Measurements from ENCODE around the gene ANP32E.
A peak's percentile ranks its signal among the peaks of the same experiment; 100 is the strongest.

Gene ANP32E

GRCh38 chr1:150185481-150185880 is 50.4 kb downstream of the ANP32E start:
- Histone ChIP-seq H3K14ac (ENCODE audit: low read length in 2 of 2) (no peak overlapping the region), H3K23ac (ENCODE audit: low read length in 2 of 2) (no peak overlapping the region), H3K18ac (ENCODE audit: low read depth in 1 of 2, low read length in 2 of 2) (no peak overlapping the region), H2AFZ (ENCODE audit: low read depth, low read length) (no peak overlapping the region), H2BK12ac (ENCODE audit: low read length in 2 of 2) (no peak overlapping the region), H2AK5ac (ENCODE audit: low read length, severe bottlenecking) (no peak overlapping the region), H3K4me1 (ENCODE audit: control insufficient read depth, insufficient read depth, low read depth, low read length) (peaks cover 1% of the 10 kb centered on the region), H3K79me1 (replicated peaks; ENCODE audit: low read length, poor library complexity, severe bottlenecking) (no peaks in the 10 kb centered on the region), H3K4me2 (ENCODE audit: low read length, poor library complexity, severe bottlenecking) (no peak overlapping the region), H3K4ac (ENCODE audit: low read depth in 1 of 2, low read length in 2 of 2) (no peak overlapping the region), H3K27me3 (ENCODE audit: control insufficient read depth in 1 of 2, insufficient read depth in 1 of 2, low read length in 2 of 2) (no peaks in the 10 kb centered on the region), H2BK15ac (ENCODE audit: low read depth, poor library complexity, severe bottlenecking) (no peak overlapping the region), H4K8ac (ENCODE audit: low read length) (no peak overlapping the region), H2BK120ac (ENCODE audit: low read depth, low read length) (peak overlapping the region; percentile 19), H2BK5ac (ENCODE audit: low read depth, low read length, poor library complexity, severe bottlenecking) (no peak overlapping the region), H3K9me3 (ENCODE audit: control insufficient read depth, low read length) (no peaks in the 10 kb centered on the region), H4K91ac (ENCODE audit: low read length) (no peak overlapping the region), H3K9ac (ENCODE audit: low read length) (no peak overlapping the region), H3K27ac (ENCODE audit: low read length, poor library complexity, severe bottlenecking) (no peak overlapping the region), H3K36me3 (ENCODE audit: control insufficient read depth in 1 of 2, insufficient read depth in 2 of 2, low read depth in 1 of 2, low read length in 2 of 2) (no peaks in the 10 kb centered on the region), H3K4me3 (ENCODE audit: insufficient read depth in 1 of 2, low read depth in 1 of 2, low read length in 2 of 2) (no peak overlapping the region)
- 98% methylated on average over 5 of the region's 7 CpGs for WGBS
- no peak for DNase-seq

GRCh38 chr1:150183061-150183460 is 52.9 kb downstream of the ANP32E start:
- Histone ChIP-seq H3K9me3 (ENCODE audit: control insufficient read depth, low read length) (no peaks in the 10 kb centered on the region), H3K79me1 (replicated peaks; ENCODE audit: low read length, poor library complexity, severe bottlenecking) (no peaks in the 10 kb centered on the region), H2BK12ac (ENCODE audit: low read length in 2 of 2) (no peak overlapping the region), H4K91ac (ENCODE audit: low read length) (no peak overlapping the region), H3K9ac (ENCODE audit: low read length) (no peak overlapping the region), H3K14ac (ENCODE audit: low read length in 2 of 2) (no peak overlapping the region), H3K4me3 (ENCODE audit: insufficient read depth in 1 of 2, low read depth in 1 of 2, low read length in 2 of 2) (no peak overlapping the region), H2BK15ac (ENCODE audit: low read depth, poor library complexity, severe bottlenecking) (no peak overlapping the region), H2AFZ (ENCODE audit: low read depth, low read length) (no peak overlapping the region), H4K8ac (ENCODE audit: low read length) (no peak overlapping the region), H2BK5ac (ENCODE audit: low read depth, low read length, poor library complexity, severe bottlenecking) (no peak overlapping the region), H3K4me1 (ENCODE audit: control insufficient read depth, insufficient read depth, low read depth, low read length) (peaks cover 1% of the 10 kb centered on the region), H2BK120ac (ENCODE audit: low read depth, low read length) (no peak overlapping the region), H3K23ac (ENCODE audit: low read length in 2 of 2) (no peak overlapping the region), H3K4me2 (ENCODE audit: low read length, poor library complexity, severe bottlenecking) (no peak overlapping the region), H3K18ac (ENCODE audit: low read depth in 1 of 2, low read length in 2 of 2) (no peak overlapping the region), H3K27me3 (ENCODE audit: control insufficient read depth in 1 of 2, insufficient read depth in 1 of 2, low read length in 2 of 2) (no peaks in the 10 kb centered on the region), H3K36me3 (ENCODE audit: control insufficient read depth in 1 of 2, insufficient read depth in 2 of 2, low read depth in 1 of 2, low read length in 2 of 2) (no peaks in the 10 kb centered on the region), H3K4ac (ENCODE audit: low read depth in 1 of 2, low read length in 2 of 2) (no peak overlapping the region), H3K27ac (ENCODE audit: low read length, poor library complexity, severe bottlenecking) (no peak overlapping the region), H2AK5ac (ENCODE audit: low read length, severe bottlenecking) (no peak overlapping the region)
- 94% methylated on average over 2 of the region's 3 CpGs for WGBS
- no peak for DNase-seq

GRCh38 chr1:150182247-150182646 is 53.7 kb downstream of the ANP32E start:
- no peak overlapping the region for H2AFZ ChIP-seq (ENCODE audit: low read depth, low read length)
- H2BK12ac ChIP-seq (ENCODE audit: low read length in 2 of 2): no peak overlapping the region
- H2BK120ac ChIP-seq (ENCODE audit: low read depth, low read length): no peak overlapping the region
- H3K9me3 ChIP-seq (ENCODE audit: control insufficient read depth, low read length): no peaks in the 10 kb centered on the region
- H3K4me3 ChIP-seq (ENCODE audit: insufficient read depth in 1 of 2, low read depth in 1 of 2, low read length in 2 of 2): no peak overlapping the region
- no peak overlapping the region for H3K4me2 ChIP-seq (ENCODE audit: low read length, poor library complexity, severe bottlenecking)
- no peak overlapping the region for H3K27ac ChIP-seq (ENCODE audit: low read length, poor library complexity, severe bottlenecking)
- H3K36me3 ChIP-seq (ENCODE audit: control insufficient read depth in 1 of 2, insufficient read depth in 2 of 2, low read depth in 1 of 2, low read length in 2 of 2): no peaks in the 10 kb centered on the region
- no peak overlapping the region for H3K23ac ChIP-seq (ENCODE audit: low read length in 2 of 2)
- H4K8ac ChIP-seq (ENCODE audit: low read length): no peak overlapping the region
- no peak overlapping the region for H4K91ac ChIP-seq (ENCODE audit: low read length)
- no peak overlapping the region for H3K9ac ChIP-seq (ENCODE audit: low read length)
- no peaks in the 10 kb centered on the region for H3K79me1 ChIP-seq (replicated peaks; ENCODE audit: low read length, poor library complexity, severe bottlenecking)
- H3K18ac ChIP-seq (ENCODE audit: low read depth in 1 of 2, low read length in 2 of 2): no peak overlapping the region
- 93% methylated on average over 11 of the region's 11 CpGs for WGBS
- H3K14ac ChIP-seq (ENCODE audit: low read length in 2 of 2): no peak overlapping the region
- H2BK15ac ChIP-seq (ENCODE audit: low read depth, poor library complexity, severe bottlenecking): no peak overlapping the region
- DNase-seq: no peak
- H2AK5ac ChIP-seq (ENCODE audit: low read length, severe bottlenecking): no peak overlapping the region
- no peaks in the 10 kb centered on the region for H3K4me1 ChIP-seq (ENCODE audit: control insufficient read depth, insufficient read depth, low read depth, low read length)
- no peaks in the 10 kb centered on the region for H3K27me3 ChIP-seq (ENCODE audit: control insufficient read depth in 1 of 2, insufficient read depth in 1 of 2, low read length in 2 of 2)
- no peak overlapping the region for H3K4ac ChIP-seq (ENCODE audit: low read depth in 1 of 2, low read length in 2 of 2)
- H2BK5ac ChIP-seq (ENCODE audit: low read depth, low read length, poor library complexity, severe bottlenecking): no peak overlapping the region

- Histone ChIP-seq H3K9me3 (ENCODE audit: control insufficient read depth, low read length) (no peaks in the 10 kb centered on the region), H2AK5ac (ENCODE audit: low read length, severe bottlenecking) (no peak overlapping the region), H3K18ac (ENCODE audit: low read depth in 1 of 2, low read length in 2 of 2) (no peak overlapping the region), H3K9ac (ENCODE audit: low read length) (no peak overlapping the region), H2AFZ (ENCODE audit: low read depth, low read length) (no peak overlapping the region), H3K4me2 (ENCODE audit: low read length, poor library complexity, severe bottlenecking) (no peak overlapping the region), H4K8ac (ENCODE audit: low read length) (no peak overlapping the region), H2BK120ac (ENCODE audit: low read depth, low read length) (no peak overlapping the region), H3K27ac (ENCODE audit: low read length, poor library complexity, severe bottlenecking) (no peak overlapping the region), H3K23ac (ENCODE audit: low read length in 2 of 2) (no peak overlapping the region), H3K14ac (ENCODE audit: low read length in 2 of 2) (no peak overlapping the region), H2BK5ac (ENCODE audit: low read depth, low read length, poor library complexity, severe bottlenecking) (no peak overlapping the region), H3K4me1 (ENCODE audit: control insufficient read depth, insufficient read depth, low read depth, low read length) (no peaks in the 10 kb centered on the region), H3K79me1 (replicated peaks; ENCODE audit: low read length, poor library complexity, severe bottlenecking) (no peaks in the 10 kb centered on the region), H2BK15ac (ENCODE audit: low read depth, poor library complexity, severe bottlenecking) (no peak overlapping the region), H2BK12ac (ENCODE audit: low read length in 2 of 2) (no peak overlapping the region), H3K27me3 (ENCODE audit: control insufficient read depth in 1 of 2, insufficient read depth in 1 of 2, low read length in 2 of 2) (no peaks in the 10 kb centered on the region), H3K4ac (ENCODE audit: low read depth in 1 of 2, low read length in 2 of 2) (no peak overlapping the region), H3K36me3 (ENCODE audit: control insufficient read depth in 1 of 2, insufficient read depth in 2 of 2, low read depth in 1 of 2, low read length in 2 of 2) (no peaks in the 10 kb centered on the region), H4K91ac (ENCODE audit: low read length) (no peak overlapping the region), H3K4me3 (ENCODE audit: insufficient read depth in 1 of 2, low read depth in 1 of 2, low read length in 2 of 2) (no peak overlapping the region)
- 70% methylated on average over 3 of the region's 5 CpGs for WGBS
- DNase-seq: no peak
These were observed 55.4 kb downstream of the ANP32E start for GRCh38 chr1:150180474-150180873.
